Inflammatory macrophage treated with lipopolysaccharide for 4 hours (primary cell): Measurements from ENCODE around the gene HERC2.
"Not testable (repeated sequence)": the region's sequence is repeated elsewhere in the genome, so short reads cannot be mapped to it uniquely, and the experiment has no call there.

Experiments used
- DNase-seq: peaks from one replicate; pipeline ENCODE4 v3.0.0-alpha.2; 2020

HERC2 gene

DNA sequence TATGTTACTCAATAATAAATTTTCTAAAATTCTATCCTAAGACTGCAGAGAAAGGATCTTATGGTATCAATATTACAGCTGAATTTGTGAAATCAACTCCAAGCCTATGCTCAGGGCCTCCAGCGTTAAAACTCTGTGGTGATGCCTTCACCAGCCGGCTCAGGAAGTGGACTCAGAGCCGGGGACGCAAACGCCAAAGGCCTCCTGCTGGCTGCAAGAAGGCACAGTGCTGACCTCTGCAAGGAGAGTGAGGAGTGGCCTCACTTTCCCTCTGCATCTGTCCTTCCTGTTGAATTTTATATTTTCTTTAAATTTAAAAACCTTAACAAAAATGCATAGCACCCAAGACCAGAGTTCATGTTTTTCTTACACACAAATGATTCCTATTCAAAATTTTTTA lies 48.5 kb downstream of the HERC2 start:
- no peak for DNase-seq

DNA sequence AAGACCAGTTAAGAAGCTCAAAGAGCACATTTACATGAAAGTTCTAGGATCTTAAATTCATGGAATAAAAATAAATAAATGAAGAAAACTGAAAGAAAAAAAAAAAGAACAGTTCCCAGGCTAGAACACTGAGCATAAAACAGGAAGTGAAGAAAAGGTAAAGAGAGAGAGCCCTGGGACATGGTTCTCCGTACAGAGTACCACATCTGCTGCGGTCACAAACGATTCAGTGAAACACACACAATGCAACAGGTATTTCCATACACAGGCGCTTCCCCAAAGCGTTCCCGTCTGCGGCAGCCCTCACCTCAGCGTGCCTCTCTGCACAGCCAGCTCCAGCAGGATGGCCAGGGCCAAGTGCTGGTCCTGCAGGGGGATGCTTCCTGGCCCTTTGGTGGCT lies 49.4 kb downstream of the HERC2 start:
- no peak for DNase-seq

DNA sequence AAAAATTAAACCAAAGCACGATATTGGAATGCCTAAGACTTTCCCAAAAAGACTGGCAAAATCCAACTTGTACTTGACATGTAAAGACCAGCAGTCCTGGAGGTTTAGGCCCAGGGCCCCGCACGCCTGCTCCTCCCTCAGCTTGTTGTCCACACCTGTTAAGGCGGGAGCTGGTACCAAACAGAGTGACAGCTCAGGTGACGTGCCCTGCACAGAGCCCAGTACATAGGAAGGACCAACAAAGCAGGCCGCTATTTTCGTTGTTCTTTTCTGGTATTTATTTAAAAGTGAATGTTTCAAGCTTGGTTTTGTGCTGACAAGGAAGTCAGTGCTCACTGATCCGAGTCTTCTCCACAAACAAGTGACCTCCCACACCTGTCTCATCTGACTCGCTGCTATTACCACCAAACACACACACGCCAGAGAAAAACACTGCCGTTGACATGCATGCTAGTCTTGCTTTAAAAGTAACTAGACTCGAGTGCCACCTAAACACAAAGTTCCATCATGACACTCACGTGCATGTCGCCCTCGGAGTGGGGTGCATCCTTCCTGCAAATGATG lies 50.2 kb downstream of the HERC2 start:
- no peak for DNase-seq

DNA sequence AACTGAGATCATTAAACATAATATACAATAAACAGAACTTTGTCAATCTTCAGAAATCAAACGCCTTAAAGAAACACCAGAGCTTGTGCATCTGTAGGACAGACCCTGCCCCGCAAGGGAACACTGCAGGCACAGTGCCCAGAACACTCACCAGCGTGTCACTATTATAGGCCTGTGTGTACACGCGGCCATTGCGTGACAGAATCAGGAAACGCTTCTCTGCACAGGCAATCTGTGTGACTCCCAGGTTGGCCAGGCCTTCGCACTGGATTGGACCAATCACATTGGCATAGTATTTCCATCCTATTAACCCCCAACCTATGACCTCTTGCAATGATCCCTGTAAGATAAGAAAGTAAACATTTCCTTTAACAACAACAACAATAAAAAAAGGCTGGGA lies 52.9 kb downstream of the HERC2 start:
- no peak for DNase-seq

DNA sequence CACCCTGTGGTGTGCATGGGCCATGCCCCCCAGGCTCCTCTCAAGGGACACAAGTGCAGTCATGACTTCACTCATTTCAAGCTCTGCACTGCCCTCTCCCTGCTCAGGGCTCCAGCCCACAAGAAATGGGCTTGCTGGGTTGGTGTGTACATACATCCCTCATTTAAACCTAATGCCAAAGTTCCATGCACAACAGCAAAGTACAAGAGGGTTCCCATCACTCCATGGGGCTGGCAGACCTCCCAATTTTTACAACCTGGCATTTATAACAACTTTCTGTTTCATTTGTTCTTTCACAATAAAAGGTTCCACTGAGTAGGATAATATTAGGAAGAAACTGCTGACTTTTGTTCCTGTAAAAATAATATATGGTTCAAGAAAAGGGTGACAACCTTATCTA lies 54.3 kb downstream of the HERC2 start:
- no peak for DNase-seq

DNA sequence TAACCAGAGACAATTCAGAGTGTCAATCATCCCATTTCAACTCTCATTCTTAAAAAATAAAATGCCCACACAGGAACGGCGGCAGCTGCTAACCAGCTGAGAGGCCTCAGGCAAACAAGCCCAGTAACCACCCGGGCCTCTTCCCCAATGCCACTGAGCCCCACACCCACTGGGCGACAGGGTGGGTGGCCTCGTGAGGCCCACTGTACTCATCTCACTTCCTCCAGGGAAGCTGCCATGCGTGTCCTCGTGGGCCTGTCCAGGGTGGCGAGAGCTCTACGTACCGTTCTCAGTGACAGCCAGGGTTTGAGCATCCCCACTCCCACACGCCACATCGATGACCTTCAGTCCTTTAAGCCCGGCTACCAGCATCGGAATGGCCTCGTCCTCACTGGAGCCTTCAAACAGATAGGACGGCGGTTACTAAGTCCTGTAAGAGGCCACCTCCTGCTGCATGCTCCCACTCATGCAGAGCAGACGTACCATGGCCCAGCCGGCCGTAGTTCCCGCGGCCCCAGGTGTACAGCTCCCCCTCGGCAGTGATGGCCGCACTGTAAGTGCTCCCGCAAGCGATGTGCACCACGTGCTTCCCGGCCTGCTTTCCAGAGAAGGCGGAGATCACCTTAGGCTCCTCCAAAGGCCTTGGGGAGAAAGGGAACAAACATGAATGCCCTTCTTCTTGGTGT lies 56.5 kb downstream of the HERC2 start:
- no peak for DNase-seq

DNA sequence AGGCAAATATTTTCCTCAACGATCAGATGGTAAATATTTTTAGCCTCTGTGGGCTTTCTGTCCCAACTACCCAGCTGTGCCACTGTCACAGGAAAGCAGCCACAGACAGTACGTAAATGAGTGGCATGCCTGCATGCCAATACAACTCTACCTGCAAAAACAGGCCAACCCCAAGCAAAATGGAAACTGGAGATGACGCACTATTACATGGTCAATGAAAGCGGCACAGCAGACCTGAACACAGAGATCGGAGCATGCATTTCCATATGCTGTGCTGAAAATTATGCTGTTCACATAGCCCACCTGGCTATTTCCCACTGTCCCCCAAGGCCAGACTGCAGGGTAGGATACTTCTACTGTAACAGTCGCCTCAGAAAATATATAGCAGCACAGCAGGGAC lies 57.8 kb downstream of the HERC2 start:
- no peak for DNase-seq

DNA sequence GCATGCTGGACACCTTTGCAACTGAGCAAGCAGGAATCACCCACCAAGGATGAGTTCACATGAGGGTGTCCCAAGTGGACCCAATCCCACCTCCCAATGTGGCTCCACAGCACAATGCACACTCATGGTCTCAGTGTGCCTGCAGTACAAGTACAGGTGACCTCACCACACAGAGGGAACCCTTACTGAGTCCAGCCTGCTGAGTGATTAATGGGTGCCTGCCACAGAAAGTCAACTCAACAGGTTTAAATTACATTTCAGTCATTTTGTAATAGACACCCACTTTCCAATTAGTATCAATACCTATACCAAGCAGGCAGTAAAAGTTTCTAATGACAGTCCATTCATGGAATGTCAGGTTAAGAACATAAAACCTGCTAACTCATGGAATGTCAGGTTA lies 59.5 kb downstream of the HERC2 start:
- no peak for DNase-seq

DNA sequence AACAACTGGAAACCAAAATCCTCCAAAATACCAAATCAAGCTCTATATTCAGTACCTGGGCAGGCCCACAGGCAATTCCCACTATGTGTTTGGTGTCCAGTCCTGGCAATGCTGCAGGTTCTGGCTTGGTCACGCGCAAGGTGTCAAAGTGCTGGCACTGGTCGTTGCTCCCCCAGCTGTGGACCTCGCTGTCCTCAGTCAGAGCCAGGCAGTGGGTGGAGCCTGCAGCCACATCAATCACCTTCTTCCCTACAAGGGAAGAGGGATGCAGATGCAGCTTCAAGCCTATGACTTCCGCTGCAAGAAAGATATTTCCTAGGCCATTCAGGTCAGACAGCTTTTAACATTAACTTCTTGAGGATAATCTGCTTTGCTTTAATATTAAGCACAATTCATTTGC lies 61.3 kb downstream of the HERC2 start:
- no peak for DNase-seq

DNA sequence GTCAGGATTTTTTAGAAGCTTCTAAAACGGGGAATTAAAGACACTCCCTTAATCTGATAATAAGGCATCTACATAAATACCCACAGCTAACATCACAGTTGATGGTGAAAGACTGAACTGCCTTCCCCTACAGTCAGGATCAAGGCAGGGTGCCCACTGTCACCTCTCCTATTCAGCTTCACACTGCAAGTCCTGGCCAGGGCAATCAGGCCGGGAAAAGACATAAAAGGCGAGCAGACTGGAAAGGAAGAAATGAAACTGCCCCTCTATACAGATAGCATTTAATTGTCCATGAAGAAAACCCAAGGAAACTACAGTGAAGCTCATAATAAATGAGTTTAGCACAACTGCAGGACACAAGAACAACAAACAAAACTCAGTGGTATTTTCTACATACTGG lies 61.7 kb downstream of the HERC2 start:
- no peak for DNase-seq

DNA sequence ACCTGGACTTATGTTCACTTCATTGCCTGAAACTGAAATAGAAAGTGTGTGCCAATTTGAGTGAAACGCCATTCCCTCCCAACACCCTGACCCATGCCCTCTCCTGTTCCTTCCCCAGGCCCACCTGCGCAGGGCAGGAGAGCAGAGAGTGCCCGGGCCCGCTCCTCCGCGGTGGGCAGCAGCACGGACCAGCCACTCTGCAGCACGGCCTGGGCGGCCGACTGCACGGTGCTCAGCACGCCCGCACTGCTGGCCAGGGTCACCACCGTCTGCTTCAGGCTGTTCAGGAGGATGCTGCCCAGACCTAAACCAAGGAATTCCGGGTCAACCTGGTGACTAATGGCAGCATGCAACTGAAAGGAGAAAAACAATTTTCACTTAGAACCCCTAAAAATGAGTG lies 66.0 kb downstream of the HERC2 start:
- DNase-seq = no peak

DNA sequence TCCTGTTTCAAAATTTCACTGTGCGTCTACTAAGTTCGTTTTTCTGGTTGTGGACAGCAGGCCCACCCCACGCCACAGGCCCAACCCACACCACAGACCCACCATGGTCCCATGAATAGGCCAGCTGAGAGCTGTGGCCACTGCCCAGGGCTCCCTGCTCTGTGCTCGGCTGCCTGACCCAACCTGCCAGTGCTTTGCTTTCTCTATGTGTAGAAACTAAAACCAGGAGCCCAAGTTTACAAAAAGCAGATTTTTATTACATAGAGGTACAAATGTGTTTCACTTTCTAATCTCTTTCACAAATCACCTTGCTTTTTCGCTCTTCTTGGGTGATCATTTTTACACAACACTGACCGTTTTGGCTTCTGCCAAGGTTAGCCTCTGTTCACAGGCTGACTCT lies 69.1 kb downstream of the HERC2 start:
- no peak for DNase-seq

DNA sequence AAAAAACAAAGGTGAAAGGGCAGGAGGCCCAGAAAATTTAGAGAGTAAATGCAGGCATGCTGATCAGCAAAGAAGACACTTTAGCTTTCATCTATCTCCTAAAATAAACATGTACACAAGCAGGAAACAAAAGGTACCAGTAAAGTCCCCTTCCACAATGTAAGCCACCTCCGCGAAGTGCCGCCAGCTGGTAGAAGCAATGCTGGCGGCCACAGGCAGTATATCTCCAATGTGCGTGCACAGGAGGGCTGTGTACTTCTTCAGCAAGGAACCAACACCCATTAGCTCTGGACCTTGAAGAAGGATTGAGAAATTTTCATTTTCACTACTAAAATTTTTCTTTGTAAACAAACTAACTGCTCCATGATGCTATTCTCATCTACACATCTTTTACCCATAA lies 75.4 kb downstream of the HERC2 start:
- no peak for DNase-seq

DNA sequence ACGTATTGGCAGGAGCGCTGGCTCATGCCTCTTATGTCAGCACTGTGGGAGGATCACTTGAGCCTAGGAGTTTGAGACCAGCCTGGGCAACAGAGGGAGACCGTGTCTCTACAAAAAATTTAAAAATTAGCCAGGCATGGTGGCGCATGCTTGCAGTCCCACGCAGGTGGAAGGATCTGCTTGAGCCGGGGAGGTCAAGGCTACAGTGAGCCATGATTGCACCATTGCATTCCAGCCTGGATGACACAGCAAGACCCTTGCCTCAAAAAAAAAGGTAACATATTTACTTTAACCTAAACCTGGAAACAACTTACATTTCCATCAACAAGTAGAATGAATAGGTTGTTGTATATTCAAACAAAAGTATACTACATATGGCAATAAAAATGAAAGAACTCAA lies 78.1 kb downstream of the HERC2 start:
- no peak for DNase-seq

DNA sequence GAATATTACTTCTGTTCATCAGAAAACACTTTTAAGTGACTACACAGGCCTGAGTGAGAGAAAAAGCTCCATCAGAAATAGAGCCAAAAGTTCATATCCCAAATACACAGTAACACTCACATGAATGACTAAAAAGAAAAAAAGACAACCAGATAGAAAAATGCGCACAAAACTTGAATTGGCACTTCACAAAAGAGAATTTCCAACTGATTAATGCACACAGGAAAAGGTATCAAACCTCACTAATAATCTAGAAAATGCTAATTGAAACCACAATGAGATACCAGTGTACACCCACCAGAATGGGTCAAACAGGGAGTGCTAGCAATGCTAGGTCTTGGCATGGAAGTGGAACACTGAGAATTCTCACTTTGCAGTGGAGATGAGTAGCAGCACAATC lies 78.6 kb downstream of the HERC2 start:
- no peak for DNase-seq

DNA sequence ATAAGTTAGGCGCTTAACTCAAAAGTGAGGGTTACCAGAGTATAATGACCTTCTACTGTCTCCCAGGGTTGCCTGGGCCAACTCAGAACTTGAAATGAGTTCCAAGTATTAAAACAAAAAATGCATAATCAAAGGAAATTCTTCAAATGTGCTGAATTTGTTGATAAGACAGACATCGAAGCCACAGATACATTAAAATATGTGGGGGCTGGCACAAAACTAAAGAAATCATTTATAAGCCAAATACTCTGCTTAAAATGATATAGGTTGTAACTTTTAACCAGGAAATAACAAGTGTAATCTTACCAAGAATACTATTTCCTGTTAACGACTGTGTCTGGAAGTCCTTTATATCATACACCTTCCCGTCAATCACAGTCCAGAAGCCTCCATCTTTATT lies 83.7 kb downstream of the HERC2 start:
- not testable (repeated sequence) for DNase-seq

DNA sequence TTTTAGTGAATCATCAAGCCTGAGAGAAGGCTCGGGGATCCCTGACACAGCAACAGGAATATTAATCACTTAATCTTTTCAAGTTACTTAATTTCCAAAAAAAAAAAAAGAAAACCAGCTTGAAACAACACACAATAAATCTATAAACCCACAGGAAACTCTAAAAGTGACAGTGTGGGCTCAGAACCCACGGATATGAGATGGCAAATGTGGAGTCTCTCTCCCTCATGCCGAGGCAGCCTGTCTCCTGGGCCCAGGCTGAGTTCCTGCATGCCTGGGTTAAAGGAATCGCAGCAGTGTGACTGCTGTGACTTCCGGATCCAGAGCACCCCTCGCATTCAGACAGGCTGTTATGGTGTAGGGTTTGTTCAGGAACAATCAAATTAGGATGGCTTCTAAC lies 90.2 kb downstream of the HERC2 start:
- not testable (repeated sequence) for DNase-seq

DNA sequence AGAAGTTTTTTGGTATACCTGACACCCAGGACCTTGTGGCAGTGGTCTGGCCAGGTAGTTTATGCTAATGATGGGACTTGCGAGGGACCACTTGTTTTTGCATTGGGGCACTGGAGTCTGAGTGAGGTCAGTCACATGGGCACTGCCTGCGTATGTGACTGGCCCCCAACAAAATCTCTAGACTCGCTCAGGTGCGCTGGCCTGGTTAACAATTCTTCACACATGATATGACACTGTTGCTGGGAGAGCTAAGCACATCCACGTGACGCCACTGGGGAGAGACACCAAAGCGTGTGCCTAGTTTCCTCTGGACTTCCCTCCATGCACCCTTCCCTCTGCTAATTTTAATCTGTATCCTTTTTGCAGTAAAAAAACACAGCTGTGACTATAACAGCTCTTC lies 90.6 kb downstream of the HERC2 start:
- DNase-seq = not testable (repeated sequence)

DNA sequence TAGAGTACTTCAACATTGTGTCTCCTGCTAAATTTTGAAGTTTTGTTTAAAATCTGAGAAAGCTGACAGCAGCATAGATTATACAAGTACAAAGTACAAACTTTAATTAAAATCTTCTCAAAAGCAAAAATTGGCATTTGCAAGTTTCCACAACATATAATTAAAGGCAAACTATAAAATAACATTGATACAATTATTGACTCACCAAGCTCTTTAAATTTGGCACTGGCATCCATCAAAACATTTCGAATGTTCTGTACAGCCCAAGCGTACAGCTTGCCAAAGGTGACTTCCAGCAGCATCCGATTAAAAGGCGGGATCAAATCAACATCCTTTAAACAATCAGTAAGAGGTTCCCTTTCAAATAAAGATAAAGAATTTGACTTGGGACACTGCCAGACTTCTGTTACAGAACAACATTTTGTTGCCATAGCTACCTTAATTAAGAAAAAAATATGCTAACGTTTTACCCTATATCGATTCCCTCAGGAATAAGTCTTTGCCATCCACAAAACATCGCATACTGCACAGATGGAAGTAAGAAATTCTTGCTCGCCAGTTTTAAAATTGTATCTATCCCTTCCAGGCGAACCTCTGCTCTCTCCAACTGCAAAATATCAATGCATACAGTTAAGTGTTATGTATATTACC lies 92.9 kb downstream of the HERC2 start:
- not testable (repeated sequence) for DNase-seq

DNA sequence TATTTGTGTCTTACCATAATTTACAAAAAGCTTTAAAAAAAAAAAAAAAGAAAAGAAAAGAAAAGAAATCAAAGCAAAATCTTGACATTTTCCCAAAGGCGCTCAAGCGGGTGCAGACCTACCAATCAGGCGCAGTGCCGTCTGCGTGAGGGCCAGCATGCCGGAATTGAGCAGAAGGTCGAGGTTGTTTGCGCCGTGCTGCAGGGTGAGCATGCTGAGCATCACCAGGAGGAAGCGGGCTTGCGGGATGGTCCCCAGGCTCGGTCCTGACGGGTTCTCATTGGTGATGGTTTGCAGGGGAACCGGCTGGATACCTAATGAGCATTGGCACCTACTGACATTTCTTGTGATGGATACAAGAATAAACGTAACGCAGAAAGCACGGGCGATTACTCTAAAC lies 93.9 kb downstream of the HERC2 start:
- no peak for DNase-seq

DNA sequence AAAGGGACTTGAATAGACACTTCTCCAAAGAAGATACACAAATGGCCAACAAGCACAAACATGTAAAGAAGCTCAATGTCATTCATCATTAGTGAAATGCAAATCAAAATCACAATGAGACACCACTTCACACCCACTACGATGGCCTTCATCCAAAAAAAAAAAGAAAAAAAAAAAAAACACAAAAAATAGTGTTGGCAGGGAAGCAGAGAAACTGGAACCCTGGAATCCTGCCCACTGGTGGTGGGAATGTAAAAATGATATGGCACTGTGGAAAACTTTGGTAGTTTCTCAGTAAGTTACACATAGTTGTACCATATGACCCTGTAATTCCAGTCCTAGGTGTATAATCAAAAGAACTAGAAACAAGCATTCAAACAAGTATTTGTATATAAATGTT lies 94.7 kb downstream of the HERC2 start:
- not testable (repeated sequence) for DNase-seq

DNA sequence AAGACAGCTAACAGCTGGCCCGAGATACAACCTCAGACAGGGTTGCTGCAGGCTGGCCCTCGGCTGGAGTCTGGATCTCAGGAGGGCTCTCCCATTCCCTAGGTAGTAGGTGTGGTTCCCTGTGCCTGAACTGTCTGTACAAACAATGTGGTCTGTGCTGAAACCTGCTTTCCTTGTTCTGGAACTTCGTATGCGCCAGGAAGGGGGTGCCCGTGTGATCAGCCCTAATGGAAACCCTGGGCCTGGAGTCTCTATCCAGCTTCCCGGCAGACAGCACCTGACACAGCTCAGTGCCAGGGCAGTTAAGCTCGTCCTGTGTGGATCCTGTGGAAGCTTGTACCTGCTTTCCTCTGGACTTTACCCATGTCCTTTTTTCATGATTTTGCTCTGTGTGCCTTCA lies 99.4 kb downstream of the HERC2 start:
- not testable (repeated sequence) for DNase-seq

DNA sequence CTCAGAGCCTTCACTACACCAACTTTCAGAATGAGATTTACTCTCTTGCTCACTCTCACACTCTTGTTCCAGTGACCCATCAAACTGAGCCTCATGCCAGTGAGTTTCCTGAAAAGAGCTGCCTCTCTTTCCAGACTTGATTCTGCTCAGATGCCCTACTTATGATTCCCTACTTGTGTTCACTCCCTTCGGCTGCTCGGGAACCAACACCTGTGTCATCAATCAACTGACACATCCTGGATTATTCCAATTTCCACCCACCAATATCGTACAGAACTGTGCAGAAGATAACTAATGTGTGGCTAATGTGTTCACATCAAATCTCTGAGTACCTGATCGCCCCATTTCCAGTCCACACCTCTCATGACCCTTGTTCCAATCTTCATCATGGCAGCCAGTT lies 100.3 kb downstream of the HERC2 start:
- DNase-seq = not testable (repeated sequence)

DNA sequence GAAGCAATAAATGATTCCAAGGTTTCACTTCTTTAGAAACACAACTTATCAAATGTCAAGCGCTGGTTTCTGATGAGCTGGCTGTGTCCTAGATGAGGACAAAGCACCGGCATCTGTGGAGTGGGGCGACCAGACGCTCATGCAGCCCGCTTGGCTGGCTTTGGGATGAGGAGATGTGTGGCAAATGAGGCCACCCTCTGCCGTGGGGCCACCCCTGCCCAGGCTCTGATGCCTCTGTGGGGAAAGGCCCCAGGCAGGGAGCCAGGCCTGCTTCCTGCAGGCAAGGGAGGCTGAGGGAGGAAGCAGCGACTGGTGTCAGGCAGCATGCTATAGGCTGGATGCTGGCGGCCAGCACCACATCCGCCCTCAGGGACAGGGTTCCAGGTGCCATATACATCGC lies 102.9 kb downstream of the HERC2 start:
- DNase-seq = no peak
